ENCODE data around the gene NFKB2. TPM values are rescaled to one million over a fixed set of nuclear protein-coding genes. Genes with fewer than 3 reads are reported as not detected.

Gene NFKB2
- total and polyA plus RNA-seq, 3 donors from 2014 or later: 18.4 to 42.7 (median 25.2) TPM

DNA sequence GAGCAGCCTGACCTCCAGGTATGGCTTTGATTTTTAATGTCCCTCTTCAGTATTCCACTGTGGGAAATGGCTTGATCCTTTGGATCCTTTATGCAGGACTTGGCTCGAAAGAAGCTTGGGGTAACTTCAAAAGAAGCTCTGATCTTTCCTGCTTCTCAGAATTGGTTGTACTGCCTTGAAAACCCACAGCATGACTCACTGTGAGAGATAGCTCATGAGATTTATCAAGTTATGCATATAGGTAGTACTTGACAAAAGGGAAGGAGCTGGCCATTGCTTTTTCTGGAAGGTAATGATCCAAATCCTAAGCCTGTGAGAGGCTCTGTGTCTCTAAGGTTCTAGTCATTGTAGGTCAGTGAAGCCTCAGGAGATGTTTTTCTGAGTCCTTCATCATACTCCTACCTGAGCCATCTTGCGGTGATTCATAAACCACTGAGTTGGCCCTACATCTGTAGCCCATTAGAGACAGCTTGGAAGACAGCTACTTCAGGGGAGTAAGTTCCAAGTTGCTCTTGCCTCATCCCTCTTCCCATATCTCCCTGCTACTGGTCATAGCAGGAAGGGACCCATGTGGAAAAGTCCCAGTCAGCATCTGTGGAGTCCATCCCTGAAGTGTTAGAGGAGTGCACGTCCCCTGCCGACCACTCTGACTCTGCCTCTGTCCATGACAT, 36.7 kb upstream of the NFKB2 start:
- intact Hi-C loops (cut with DNase I; ENCODE audit: low total_unique reads): no loop called here
- H3K27ac ChIP-seq: no peak overlapping the region
- no peak for DNase-seq
- no peaks in the 10 kb centered on the region for H3K4me1 ChIP-seq
- no peaks in the 10 kb centered on the region for H3K36me3 ChIP-seq (ENCODE audit: low read depth, missing control alignments)
- 92 to 94% methylated on average over 4 of the region's 4 CpGs for WGBS, 2 donors
- no peak for TF ChIP-seq POLR2A (IDR thresholded peaks at IDR 0.05)
- TF ChIP-seq, protein P1, sequence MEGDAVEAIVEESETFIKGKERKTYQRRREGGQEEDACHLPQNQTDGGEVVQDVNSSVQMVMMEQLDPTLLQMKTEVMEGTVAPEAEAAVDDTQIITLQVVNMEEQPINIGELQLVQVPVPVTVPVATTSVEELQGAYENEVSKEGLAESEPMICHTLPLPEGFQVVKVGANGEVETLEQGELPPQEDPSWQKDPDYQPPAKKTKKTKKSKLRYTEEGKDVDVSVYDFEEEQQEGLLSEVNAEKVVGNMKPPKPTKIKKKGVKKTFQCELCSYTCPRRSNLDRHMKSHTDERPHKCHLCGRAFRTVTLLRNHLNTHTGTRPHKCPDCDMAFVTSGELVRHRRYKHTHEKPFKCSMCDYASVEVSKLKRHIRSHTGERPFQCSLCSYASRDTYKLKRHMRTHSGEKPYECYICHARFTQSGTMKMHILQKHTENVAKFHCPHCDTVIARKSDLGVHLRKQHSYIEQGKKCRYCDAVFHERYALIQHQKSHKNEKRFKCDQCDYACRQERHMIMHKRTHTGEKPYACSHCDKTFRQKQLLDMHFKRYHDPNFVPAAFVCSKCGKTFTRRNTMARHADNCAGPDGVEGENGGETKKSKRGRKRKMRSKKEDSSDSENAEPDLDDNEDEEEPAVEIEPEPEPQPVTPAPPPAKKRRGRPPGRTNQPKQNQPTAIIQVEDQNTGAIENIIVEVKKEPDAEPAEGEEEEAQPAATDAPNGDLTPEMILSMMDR (IDR thresholded peaks at IDR 0.05): no peak
- no peak overlapping the region for H3K4me3 ChIP-seq
- H3K9me3 ChIP-seq: no peaks in the 10 kb centered on the region
- H3K27me3 ChIP-seq: no peaks in the 10 kb centered on the region

DNA sequence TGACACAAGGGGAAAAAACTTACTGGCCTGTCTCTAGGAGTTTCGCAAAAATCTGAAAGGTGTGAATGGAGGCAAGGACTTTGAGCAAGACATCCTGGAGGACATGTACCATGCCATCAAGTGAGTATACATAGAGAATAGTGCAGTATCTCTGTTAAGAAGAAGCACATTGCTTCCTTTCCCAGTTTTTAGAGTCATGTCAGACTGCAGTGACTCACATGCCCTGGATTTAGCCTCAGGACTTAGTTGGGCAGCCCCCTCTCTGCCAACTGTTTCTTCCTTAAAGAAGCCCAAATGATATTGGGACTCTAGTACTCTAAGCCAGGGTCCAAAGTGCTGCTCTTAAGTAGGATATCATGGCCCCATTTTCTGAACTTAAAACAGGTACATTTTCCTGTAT, 28.1 kb upstream of the NFKB2 start:
- TF ChIP-seq, protein P1 (IDR thresholded peaks at IDR 0.05): no peak
- no peak for TF ChIP-seq POLR2A (IDR thresholded peaks at IDR 0.05)
- Histone ChIP-seq H3K27ac (no peak overlapping the region), H3K4me1 (no peaks in the 10 kb centered on the region), H3K27me3 (no peaks in the 10 kb centered on the region), H3K9me3 (no peaks in the 10 kb centered on the region), H3K4me3 (no peak overlapping the region), H3K36me3 (ENCODE audit: low read depth, missing control alignments) (peaks cover 5% of the 10 kb centered on the region)
- intact Hi-C loops (cut with DNase I; ENCODE audit: low total_unique reads): no loop called here
- DNase-seq: no peak
- 95 to 100% methylated on average over 1 of the region's 1 CpG for WGBS, 2 donors

DNA sequence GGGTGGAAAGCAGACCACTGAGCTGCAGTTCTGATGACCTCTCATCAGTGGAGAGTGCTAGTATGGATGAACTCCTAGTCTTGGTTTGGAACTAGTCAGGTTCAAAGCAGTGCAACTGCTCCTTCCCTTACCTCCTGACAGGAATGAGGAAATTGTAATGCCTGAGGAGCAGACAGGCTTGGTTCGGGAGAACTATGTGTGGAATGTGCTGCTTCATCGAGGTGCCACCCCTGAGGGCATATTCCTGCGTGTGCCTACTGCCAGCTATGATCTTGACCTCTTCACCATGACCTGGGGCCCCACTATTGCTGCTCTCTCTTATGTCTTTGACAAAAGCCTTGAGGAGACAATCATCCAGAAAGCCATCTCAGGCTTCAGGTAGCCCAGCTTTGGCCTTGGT, 27.4 kb upstream of the NFKB2 start:
- no peak for TF ChIP-seq POLR2A (IDR thresholded peaks at IDR 0.05)
- Histone ChIP-seq H3K27ac (no peak overlapping the region), H3K9me3 (no peaks in the 10 kb centered on the region), H3K36me3 (ENCODE audit: low read depth, missing control alignments) (peaks cover 5% of the 10 kb centered on the region), H3K27me3 (no peaks in the 10 kb centered on the region), H3K4me3 (no peak overlapping the region), H3K4me1 (no peaks in the 10 kb centered on the region)
- WGBS, 2 donors: 71 to 87% methylated on average over 1 to 3 of the region's 3 CpGs
- intact Hi-C loops (cut with DNase I; ENCODE audit: low total_unique reads): no loop called here
- no peak for DNase-seq

DNA sequence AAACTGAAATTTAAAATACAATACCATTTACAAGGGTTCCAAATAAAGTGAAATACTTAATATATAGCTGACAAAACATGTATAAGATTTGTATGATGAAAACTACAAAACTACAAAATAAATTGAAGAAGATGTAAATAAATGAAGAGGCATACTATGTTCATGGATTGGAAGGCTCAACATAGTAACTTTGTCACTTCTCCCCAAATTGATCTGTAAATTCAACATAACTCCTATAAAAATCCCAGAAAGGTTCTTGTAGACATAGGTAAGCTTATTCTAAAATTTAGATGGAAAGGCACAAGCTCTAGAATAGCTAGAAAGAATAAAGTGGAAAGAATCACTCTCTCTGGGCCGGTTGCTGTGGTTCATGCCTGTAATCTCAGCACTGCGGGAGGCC, 24.2 kb upstream of the NFKB2 start:
- Histone ChIP-seq H3K36me3 (ENCODE audit: low read depth, missing control alignments) (peaks cover 5% of the 10 kb centered on the region), H3K27me3 (no peaks in the 10 kb centered on the region), H3K4me1 (no peaks in the 10 kb centered on the region), H3K27ac (no peak overlapping the region), H3K4me3 (no peak overlapping the region), H3K9me3 (no peaks in the 10 kb centered on the region)
- 93 to 96% methylated on average over 2 of the region's 2 CpGs for WGBS, 2 donors
- DNase-seq: no peak
- intact Hi-C loops (cut with DNase I; ENCODE audit: low total_unique reads): no loop called here
- TF ChIP-seq, protein P1 (IDR thresholded peaks at IDR 0.05): no peak
- no peak for TF ChIP-seq POLR2A (IDR thresholded peaks at IDR 0.05)

DNA sequence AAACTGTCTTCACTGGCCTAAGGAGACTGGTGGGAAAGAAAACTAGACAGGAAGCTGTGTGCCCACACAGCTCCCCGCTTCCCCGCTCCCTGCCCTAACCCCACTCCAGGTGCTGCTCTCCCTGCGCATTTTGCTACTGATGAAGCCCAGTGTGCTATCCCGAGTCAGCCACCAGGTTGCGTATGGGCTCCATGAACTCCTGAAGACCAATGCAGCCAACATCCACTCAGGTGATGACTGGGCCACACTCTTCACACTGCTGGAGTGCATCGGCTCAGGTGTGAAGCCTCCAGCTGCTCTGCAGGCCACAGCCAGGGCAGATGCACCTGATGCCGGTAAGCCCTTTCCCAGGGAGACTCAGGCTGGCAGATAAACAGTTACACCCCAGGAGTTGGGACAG, 20.3 kb upstream of the NFKB2 start:
- peaks cover 5% of the 10 kb centered on the region for H3K36me3 ChIP-seq (ENCODE audit: low read depth, missing control alignments)
- WGBS, 2 donors: 90 to 91% methylated on average over 7 of the region's 7 CpGs
- intact Hi-C loops (cut with DNase I; ENCODE audit: low total_unique reads): no loop called here
- no peaks in the 10 kb centered on the region for H3K27me3 ChIP-seq
- DNase-seq: no peak
- H3K9me3 ChIP-seq: no peaks in the 10 kb centered on the region
- no peak overlapping the region for H3K27ac ChIP-seq
- no peak overlapping the region for H3K4me3 ChIP-seq
- H3K4me1 ChIP-seq: no peaks in the 10 kb centered on the region
- no peak for TF ChIP-seq POLR2A (IDR thresholded peaks at IDR 0.05)
- TF ChIP-seq, protein P1 (IDR thresholded peaks at IDR 0.05): no peak
